WI38 (cell line): ENCODE data around the gene EDEM3.
A peak's percentile ranks its signal among the peaks of the same experiment; 100 is the strongest.

ENCODE experiments used
- H3K4me3 ChIP-seq: 2 replicates; pipeline ENCODE4 v1.5.1; 2011; ENCODE audit warnings: low read depth, mild to moderate bottlenecking, control low read depth, low read length
- TF ChIP-seq, protein P1 (sequence below): IDR thresholded peaks from 2 replicates; pipeline ENCODE4 v1.5.1; 2012; ENCODE audit warnings: low read depth, mild to moderate bottlenecking, control low read depth, low read length

EDEM3 gene

GRCh38 chr1:184701816-184702215, 52.8 kb downstream of the EDEM3 start:
- TF ChIP-seq, protein P1, sequence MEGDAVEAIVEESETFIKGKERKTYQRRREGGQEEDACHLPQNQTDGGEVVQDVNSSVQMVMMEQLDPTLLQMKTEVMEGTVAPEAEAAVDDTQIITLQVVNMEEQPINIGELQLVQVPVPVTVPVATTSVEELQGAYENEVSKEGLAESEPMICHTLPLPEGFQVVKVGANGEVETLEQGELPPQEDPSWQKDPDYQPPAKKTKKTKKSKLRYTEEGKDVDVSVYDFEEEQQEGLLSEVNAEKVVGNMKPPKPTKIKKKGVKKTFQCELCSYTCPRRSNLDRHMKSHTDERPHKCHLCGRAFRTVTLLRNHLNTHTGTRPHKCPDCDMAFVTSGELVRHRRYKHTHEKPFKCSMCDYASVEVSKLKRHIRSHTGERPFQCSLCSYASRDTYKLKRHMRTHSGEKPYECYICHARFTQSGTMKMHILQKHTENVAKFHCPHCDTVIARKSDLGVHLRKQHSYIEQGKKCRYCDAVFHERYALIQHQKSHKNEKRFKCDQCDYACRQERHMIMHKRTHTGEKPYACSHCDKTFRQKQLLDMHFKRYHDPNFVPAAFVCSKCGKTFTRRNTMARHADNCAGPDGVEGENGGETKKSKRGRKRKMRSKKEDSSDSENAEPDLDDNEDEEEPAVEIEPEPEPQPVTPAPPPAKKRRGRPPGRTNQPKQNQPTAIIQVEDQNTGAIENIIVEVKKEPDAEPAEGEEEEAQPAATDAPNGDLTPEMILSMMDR, result no peak
- H3K4me3 ChIP-seq, result no peak overlapping the region

DNA sequence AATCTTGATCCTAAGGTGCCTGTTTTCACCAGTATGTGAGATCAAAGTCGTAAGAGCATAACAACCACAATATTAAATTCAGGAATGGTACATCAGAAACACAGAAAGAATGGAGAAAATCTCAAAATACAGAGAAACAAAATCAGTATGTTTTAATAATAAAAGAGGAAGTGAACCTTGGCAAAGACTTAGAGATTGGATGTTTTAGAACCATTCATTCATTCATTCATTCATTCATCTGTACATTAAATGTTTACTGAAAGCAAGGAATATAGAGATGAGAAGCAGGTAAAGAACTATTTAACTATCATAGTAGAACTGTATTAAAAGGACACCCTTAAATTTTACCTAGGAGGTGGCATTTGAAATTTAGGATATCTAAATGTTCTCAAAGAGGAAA, 55.7 kb downstream of the EDEM3 start:
- no peak overlapping the region for H3K4me3 ChIP-seq
- TF ChIP-seq, protein P1, result no peak

GRCh38 chr1:184698016-184698415, 56.6 kb downstream of the EDEM3 start:
- no peak overlapping the region for H3K4me3 ChIP-seq
- TF ChIP-seq, protein P1, result no peak

DNA sequence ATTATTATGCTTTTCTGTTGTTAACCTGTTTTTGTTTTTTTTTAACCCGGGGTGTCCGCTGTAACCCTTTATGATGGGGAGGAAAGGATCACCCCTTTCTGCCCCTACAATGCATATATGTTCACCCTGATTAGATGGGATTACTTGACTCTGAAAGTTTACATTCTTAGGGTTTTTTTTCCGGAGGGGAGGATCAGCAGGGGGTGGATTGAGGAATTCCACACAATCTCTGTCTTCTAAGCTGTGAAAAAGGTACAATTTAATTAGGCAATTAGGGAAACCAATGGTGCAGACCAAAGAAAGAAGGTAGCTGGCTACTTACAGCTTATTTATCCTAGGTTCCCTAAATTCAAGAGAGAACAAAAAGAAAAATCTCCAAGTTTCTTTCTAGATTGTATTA, 58.3 kb downstream of the EDEM3 start:
- TF ChIP-seq, protein P1, result no peak
- H3K4me3 ChIP-seq, result no peak overlapping the region

DNA sequence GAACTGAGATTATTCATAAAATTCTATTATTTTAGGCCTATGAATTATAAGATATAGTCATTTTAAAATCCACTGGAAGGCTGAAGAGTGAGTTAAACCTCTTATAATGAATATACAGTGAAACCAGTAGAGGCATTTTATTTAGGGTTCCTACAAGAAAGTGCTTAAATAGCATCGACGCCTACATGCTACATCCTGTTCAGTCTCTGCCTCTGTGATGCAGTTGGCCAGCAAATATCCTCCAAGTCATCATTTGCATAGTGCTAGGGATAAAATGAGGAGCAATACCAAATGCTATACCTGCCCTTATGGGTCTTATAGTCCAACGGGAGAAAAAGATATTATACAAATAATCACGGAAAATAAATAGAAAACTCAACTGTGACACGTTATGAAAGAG, 59.6 kb downstream of the EDEM3 start:
- H3K4me3 ChIP-seq, result no peak overlapping the region
- TF ChIP-seq, protein P1, result no peak

DNA sequence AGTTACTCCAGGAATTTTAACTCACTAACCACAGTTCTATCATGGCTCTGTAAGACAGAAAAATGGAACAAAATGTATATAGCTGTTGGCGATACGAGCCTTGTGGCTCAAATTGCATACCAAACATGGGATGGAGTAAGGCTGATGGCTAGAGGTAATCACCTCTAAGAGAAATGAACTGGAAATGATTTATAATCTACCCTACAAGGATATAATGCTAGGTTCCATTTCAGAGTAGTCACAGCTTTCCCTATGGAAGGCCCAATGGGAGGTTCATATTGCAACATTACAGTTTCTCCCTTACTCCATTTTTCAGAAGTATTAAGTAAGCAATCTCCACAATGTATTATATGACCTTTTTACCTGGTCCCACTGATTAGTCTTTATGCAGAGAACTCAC, 61.6 kb downstream of the EDEM3 start:
- H3K4me3 ChIP-seq, result no peak overlapping the region
- TF ChIP-seq, protein P1, result no peak

DNA sequence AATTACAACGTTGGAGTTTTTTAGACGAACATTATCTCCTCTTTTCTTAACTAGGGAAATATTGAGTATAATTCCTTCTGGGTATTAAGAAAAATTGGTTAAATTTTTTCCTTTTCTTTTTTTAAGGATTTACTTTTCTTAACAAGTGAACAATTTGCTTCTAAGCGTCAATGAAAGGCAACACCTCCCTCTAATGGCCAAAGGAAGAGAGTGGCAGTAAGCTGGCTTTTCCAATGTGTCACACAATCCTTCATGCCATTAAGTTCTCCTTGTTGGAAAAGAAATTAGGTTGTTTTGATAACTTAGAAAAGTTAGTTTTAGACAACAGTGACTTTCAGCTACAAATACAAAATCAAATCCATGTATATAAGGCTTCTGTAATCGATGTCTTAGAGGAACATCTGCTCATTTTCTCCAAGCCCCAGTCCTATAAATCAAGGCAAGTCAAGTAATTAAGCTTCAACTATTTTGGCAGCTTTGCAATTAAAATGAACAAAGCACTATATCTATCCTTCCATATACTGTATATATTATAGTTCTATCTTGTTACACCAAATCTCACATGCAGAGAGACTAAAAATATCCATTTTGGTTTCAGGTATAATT, 62.8 kb downstream of the EDEM3 start:
- TF ChIP-seq, protein P1, result peak; percentile 69
- H3K4me3 ChIP-seq, result no peak overlapping the region
